Femur (tissue), 1 donor: ENCODE measurements around the gene LTN1.
"Not testable (repeated sequence)": the region's sequence is repeated elsewhere in the genome, so short reads cannot be mapped to it uniquely, and the experiment has no call there.

ENCODE experiments used
- DNase-seq: peaks from one replicate; pipeline ENCODE4 v3.0.0-alpha.2; 2017

LTN1 gene

GRCh38 chr21:28986677-28987076 is 6.0 kb downstream of the LTN1 start:
- DNase-seq: no peak

GRCh38 chr21:28982637-28983036 is 10.0 kb downstream of the LTN1 start:
- DNase-seq: no peak

DNA sequence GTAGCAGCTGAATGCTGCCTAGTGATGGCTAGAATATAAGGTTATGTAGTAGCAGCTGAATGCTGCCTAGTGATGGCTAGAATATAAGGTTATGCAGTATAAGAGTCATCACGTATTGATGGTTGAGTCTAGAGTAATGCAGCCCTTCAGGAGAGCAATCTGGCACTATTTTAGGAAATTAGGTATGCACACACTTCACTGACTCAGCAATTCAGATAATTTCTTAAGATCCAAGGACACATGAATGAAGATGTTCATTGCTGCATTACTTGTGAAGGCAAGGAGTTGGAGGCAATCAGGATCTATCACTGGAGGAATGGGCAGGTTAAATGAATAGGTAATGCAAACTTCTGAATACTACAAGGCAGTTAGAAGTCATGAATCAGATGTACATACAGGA is 13.6 kb downstream of the LTN1 start:
- DNase-seq: no peak

- DNase-seq: no peak
Measured at GRCh38 chr21:28975397-28975796, 17.3 kb downstream of the LTN1 start.

- no peak for DNase-seq
Measured at GRCh38 chr21:28974531-28975227, 18.0 kb downstream of the LTN1 start.

DNA sequence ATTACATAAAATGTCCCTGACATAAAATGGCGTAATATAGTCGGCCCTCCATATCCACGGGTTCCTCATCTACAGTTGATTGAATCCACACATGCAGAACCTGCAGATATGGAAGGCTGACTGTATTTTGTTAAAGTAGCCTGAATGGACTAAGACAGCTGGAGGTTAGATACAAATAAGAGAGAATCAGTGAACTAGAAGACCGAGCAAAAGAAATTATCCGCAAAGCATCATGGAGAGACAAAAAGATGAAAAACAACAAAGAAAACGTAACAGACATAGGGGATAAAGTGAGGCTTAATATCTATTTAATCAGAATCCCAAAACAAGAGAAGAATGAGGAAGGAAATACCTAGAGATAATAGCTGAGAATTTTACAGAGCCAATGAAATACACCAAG is 20.3 kb downstream of the LTN1 start:
- DNase-seq: no peak

DNA sequence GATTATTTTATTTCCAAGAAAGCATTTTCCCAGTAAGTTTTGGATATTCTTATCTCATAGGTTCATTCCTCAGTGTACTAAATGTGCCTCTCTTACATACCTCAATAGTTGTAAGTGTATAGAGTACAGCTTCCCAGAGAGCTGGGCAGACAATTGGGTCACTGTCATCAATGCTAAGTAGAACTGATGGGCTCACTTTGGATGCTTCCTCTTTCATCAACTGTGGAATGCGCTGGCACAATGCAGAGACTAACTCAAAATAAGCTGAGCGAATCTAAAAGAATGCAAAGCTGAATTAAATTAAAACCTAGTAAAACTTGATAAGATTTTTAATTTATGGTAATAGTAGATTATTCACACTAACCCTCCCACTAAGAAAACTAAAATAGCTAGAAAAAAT is 21.5 kb downstream of the LTN1 start:
- no peak for DNase-seq

- no peak for DNase-seq
Measured at GRCh38 chr21:28963831-28964230, 28.8 kb downstream of the LTN1 start.

- DNase-seq: no peak
Measured at GRCh38 chr21:28962465-28962864, 30.2 kb downstream of the LTN1 start.

GRCh38 chr21:28961927-28962326 is 30.8 kb downstream of the LTN1 start:
- DNase-seq: no peak

- DNase-seq: no peak
Measured at GRCh38 chr21:28960245-28960644, 32.4 kb downstream of the LTN1 start.

DNA sequence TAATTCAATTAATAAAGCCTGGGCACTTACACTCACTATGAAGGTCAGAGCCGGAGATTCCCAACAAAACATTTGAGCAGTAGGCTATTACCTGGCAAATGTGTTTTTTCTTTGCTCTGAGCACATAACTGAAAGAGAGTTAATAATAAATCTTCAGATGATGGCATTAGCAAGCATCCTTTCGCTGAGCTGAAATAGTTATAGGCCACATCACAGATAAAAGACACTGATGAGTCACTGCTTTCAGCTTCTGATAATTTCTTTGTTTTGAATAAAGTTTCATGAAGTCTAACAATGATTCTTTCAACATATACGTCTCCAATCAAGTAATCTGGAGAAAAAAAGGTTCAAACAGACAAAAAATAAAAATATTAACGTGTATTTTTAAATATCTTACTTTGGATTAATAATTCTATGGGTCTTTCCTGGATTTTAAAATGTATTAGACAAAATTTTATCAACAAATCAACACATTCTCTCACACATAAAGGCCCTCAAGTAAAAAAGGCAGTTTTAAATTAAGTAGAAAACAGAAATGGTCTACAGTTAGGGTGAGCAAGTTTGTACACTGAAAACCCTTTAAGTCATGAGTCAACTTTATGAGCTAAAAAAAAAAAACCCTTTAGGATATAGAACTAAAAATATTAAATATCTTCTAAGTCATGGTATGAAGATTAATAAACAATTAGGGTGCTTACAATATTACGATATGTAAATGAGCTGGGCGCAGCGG is 33.1 kb downstream of the LTN1 start:
- no peak for DNase-seq

- no peak for DNase-seq
Measured at GRCh38 chr21:28953247-28953646, 39.4 kb downstream of the LTN1 start.

GRCh38 chr21:28952686-28953085 is 40.0 kb downstream of the LTN1 start:
- DNase-seq: no peak

DNA sequence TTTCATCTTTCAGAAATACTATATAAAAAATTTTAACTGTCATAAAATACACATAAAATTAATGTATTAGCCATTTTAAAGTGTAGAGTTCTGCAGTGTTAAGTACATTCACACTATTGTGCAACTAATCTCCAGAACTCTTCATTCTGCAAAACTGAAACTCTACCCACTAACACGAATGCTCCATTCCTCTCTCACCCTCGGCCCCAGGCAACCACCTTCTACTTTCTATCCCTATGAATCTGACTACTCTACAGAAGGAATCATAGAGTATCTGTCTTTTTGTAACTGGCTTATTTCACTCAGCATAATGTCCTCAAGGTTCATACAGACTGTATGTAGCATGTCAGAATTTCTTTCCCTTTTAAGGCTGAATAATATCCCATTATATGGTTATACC is 43.4 kb downstream of the LTN1 start:
- no peak for DNase-seq

DNA sequence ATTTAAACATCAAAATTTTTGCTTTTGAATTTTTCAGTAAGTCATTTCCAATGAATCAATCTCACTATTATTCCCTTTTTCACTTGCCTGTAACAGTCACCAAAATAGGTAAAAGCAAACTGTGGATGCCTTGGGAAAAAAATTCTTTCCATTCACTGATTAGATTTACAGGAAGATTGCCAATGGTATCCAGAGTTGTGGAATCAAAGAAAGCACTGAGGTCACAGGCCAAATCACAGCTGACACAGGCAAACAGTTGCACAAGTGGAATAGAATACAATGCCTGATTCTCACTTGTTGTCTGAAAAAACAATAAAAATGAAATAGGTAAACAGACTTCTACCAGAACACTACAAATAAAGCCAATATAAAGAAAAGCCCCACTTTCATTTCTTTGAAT is 48.4 kb downstream of the LTN1 start:
- no peak for DNase-seq

DNA sequence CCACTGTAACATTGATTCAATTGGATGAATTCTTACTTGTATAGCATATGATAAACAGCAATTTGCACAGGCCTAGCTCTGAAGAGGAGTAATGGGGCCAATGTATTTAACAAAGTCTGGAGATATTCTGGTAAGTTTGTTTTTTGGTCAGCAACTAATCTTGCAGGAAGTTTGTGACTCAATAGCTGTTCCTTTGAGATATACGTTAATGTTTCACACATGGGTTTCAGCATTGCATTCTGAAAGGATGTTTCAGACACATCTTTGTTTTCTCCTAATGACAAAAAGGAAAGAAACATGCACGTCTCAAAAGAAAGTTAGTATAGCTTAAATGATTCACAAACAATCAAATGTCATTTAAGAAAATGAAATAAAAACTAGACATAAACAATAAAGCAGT is 49.0 kb downstream of the LTN1 start:
- no peak for DNase-seq

- DNase-seq: no peak
Measured at GRCh38 chr21:28938726-28939125, 54.0 kb downstream of the LTN1 start.

DNA sequence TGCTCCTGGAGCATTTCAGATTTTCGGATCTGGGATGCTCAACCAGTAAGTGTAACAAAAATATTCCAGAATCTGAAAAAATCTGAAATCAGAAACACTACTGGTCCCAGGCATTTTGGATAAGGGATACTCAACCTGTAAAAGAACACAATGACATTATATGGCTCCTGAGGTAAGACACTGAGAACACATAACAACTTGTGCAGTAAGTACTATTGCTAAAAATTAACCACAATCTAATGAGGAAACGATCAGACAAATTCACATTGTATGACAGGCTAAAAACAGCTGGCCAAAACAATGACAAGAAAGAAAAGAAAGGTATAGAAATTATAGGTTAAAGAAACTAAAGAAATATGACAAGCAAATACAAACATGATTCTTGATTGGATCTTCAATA is 54.9 kb downstream of the LTN1 start:
- no peak for DNase-seq

- no peak for DNase-seq
Measured at GRCh38 chr21:28936721-28937120, 56.0 kb downstream of the LTN1 start.

- no peak for DNase-seq
Measured at GRCh38 chr21:28936036-28936435, 56.6 kb downstream of the LTN1 start.

DNA sequence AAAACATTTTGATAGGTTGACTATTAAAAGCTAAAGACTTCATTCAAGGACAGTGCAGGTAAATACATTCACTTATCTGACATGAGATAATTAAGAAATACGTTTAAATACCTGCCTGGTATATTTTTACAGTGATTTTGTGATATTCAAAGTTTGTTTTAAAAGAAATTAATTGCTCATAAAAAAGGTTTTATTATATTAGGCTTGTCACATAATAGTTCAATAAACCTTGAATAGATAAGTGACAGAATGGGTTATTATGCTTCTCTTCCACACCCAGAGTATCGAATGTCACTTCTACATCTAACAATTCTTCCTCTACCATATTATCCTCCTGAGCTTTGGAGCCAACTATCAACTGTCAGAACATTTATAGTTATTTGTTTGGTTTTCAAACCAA is 60.0 kb downstream of the LTN1 start:
- no peak for DNase-seq

DNA sequence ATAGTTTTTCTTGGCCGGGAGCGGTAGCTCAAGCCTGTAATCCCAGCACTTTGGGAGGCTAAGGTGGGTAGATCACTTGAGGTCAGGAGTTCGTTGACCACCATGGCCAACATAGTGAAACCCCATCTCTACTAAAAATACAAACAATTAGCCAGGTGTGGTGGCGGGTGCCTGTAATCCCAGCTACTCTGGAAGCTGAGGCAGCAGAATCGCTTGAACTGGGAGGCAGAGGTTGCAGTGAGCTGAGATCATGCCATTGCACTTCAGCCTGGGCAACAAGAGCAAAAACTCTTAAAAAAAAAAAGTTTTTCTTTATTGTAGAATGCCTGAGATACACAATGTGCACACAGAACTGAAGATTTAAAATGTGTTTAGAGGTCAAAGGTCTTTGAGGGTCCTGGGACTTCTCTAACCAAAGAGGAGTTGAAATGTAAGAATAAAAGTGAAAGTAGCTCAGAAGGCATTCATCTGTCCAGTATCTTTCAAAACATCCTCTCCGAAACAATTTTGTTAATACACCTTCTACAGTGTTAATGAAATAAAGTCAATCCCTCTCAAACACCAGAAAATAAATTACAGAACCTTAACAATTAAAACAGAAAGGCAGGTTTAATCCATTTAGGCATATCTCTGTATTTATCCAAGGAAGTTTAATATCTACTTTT is 60.8 kb downstream of the LTN1 start:
- not testable (repeated sequence) for DNase-seq
